Stimulated activated naive B cell treated with anti-CD40 and anti-IgM and Interleukin-4, amounts not matched to agents 10 μg/mL and 1 μg/mL and 100 μg/mL, for 72 hours (primary cell): ENCODE results near the gene PPM1D.
A peak's percentile ranks its signal among the peaks of the same experiment; 100 is the strongest.
"Not testable (repeated sequence)": the region's sequence is repeated elsewhere in the genome, so short reads cannot be mapped to it uniquely, and the experiment has no call there.

Source experiments
- ATAC-seq, 2 donors: fragments of 150-1000 bp; cut with Tn5 transposase; replicated peaks; 2 replicates each; pipeline ENCODE4 v1.10.0; 2021; ENCODE audit warnings: moderate library complexity in 1 of 2
- DNase-seq: peaks from one replicate; pipeline ENCODE4 v3.0.0; 2021
- H3K27ac Mint-ChIP-seq: one replicate; pipeline ENCODE4 v1.8.0; 2022; ENCODE audit warnings: mild to moderate bottlenecking, mixed read lengths
- H3K27me3 Mint-ChIP-seq, 2 donors: one replicate each; pipeline ENCODE4 v1.8.0; 2022; ENCODE audit warnings: mixed read lengths in 2 of 2
- H3K36me3 Mint-ChIP-seq, 2 donors: one replicate each; pipeline ENCODE4 v1.8.0; 2022; ENCODE audit warnings: mixed read lengths in 2 of 2, mild to moderate bottlenecking in 1 of 2
- H3K4me1 Mint-ChIP-seq, 2 donors: one replicate each; pipeline ENCODE4 v1.8.0; 2022; ENCODE audit warnings: mixed read lengths in 2 of 2, mild to moderate bottlenecking in 1 of 2
- H3K4me3 Mint-ChIP-seq, 2 donors: one replicate each; pipeline ENCODE4 v1.8.0; 2022; ENCODE audit warnings: mild to moderate bottlenecking in 2 of 2, mixed read lengths in 2 of 2, moderate library complexity in 1 of 2
- H3K9me3 Mint-ChIP-seq, 2 donors: one replicate each; pipeline ENCODE4 v1.8.0; 2022; ENCODE audit warnings: mixed read lengths in 2 of 2, mild to moderate bottlenecking in 1 of 2

The PPM1D gene

GRCh38 chr17:60599620-60600489 lies at the start of gene PPM1D:
Gene PPM1D, plus strand, starts transcription at chr17:60600193. Its CDS starts 222 bp downstream, at chr17:60600415.
- Mint-ChIP-seq H3K27ac (peak within 1 kb of the TSS; percentile 98), H3K36me3 (peaks cover 0 to 5% of the 10 kb centered on the region in 2 donors), H3K27me3 (no peaks in the 10 kb centered on the region), H3K4me1 (peaks cover 15 to 35% of the 10 kb centered on the region in 2 donors), H3K4me3 (peak within 1 kb of the TSS; percentile 96 to 97), H3K9me3 (no peaks in the 10 kb centered on the region)
- ATAC-seq (peak; percentile 92 to 94), DNase-seq (peak; percentile 99)

GRCh38 chr17:60552255-60552654 lies 47.7 kb upstream of the PPM1D start:
- H3K4me1 Mint-ChIP-seq, ATAC-seq, H3K27me3 Mint-ChIP-seq, H3K27ac Mint-ChIP-seq, DNase-seq, H3K9me3 Mint-ChIP-seq, H3K4me3 Mint-ChIP-seq: not testable (repeated sequence)
- peaks cover 5 to 11% of the 10 kb centered on the region in 2 donors for H3K36me3 Mint-ChIP-seq

GRCh38 chr17:60554377-60554788 lies 45.6 kb upstream of the PPM1D start:
- Mint-ChIP-seq H3K27me3 (no peaks in the 10 kb centered on the region), H3K27ac (no peak overlapping the region), H3K4me3 (no peak overlapping the region), H3K9me3 (peaks cover 17 to 20% of the 10 kb centered on the region in 2 donors), H3K4me1 (no peaks in the 10 kb centered on the region), H3K36me3 (peaks cover 9 to 24% of the 10 kb centered on the region in 2 donors)
- ATAC-seq (no peak), DNase-seq (no peak)

- Mint-ChIP-seq H3K4me3 (no peak overlapping the region), H3K36me3 (peaks cover 11 to 29% of the 10 kb centered on the region in 2 donors), H3K4me1 (no peaks in the 10 kb centered on the region), H3K27ac (no peak overlapping the region), H3K27me3 (peaks cover 0 to 6% of the 10 kb centered on the region in 2 donors), H3K9me3 (peaks cover 17 to 20% of the 10 kb centered on the region in 2 donors)
- DNase-seq (no peak), ATAC-seq (no peak)
These were observed 44.2 kb upstream of the PPM1D start for GRCh38 chr17:60555786-60556185.

GRCh38 chr17:60557805-60558204 lies 42.2 kb upstream of the PPM1D start:
- H3K36me3 Mint-ChIP-seq, result peaks cover 11 to 30% of the 10 kb centered on the region in 2 donors
- H3K27ac Mint-ChIP-seq, result no peak overlapping the region
- H3K9me3 Mint-ChIP-seq, result peaks cover 17 to 20% of the 10 kb centered on the region in 2 donors
- H3K4me3 Mint-ChIP-seq, result no peak overlapping the region
- ATAC-seq, result no peak
- no peak for DNase-seq
- H3K4me1 Mint-ChIP-seq, result no peaks in the 10 kb centered on the region
- peaks cover 0 to 9% of the 10 kb centered on the region in 2 donors for H3K27me3 Mint-ChIP-seq

- Mint-ChIP-seq H3K4me1 (no peaks in the 10 kb centered on the region), H3K9me3 (peaks cover 16 to 17% of the 10 kb centered on the region in 2 donors), H3K4me3 (no peak overlapping the region), H3K36me3 (peaks cover 11 to 25% of the 10 kb centered on the region in 2 donors), H3K27me3 (peaks cover 0 to 9% of the 10 kb centered on the region in 2 donors), H3K27ac (no peak overlapping the region)
- ATAC-seq (no peak), DNase-seq (no peak)
These were observed 40.4 kb upstream of the PPM1D start for GRCh38 chr17:60559659-60559994.

GRCh38 chr17:60559995-60560859 lies 39.8 kb upstream of the PPM1D start:
- ATAC-seq, result no peak
- Mint-ChIP-seq H3K4me1 (no peaks in the 10 kb centered on the region), H3K9me3 (peaks cover 16 to 17% of the 10 kb centered on the region in 2 donors), H3K27me3 (peaks cover 0 to 9% of the 10 kb centered on the region in 2 donors), H3K4me3 (no peak overlapping the region), H3K27ac (no peak overlapping the region), H3K36me3 (peaks cover 11 to 25% of the 10 kb centered on the region in 2 donors)
- DNase-seq, result no peak

GRCh38 chr17:60560860-60561257 lies 39.1 kb upstream of the PPM1D start:
- Mint-ChIP-seq H3K4me1 (no peaks in the 10 kb centered on the region), H3K27me3 (peaks cover 0 to 9% of the 10 kb centered on the region in 2 donors)
- ATAC-seq, result no peak

GRCh38 chr17:60562421-60562820 lies 37.6 kb upstream of the PPM1D start:
- H3K4me3 Mint-ChIP-seq, result no peak overlapping the region
- H3K27me3 Mint-ChIP-seq, result peaks cover 0 to 9% of the 10 kb centered on the region in 2 donors
- ATAC-seq (no peak), DNase-seq (no peak)
- H3K36me3 Mint-ChIP-seq, result peaks cover 6 to 18% of the 10 kb centered on the region in 2 donors
- H3K9me3 Mint-ChIP-seq, result peaks cover 10% of the 10 kb centered on the region in 2 donors
- no peak overlapping the region for H3K27ac Mint-ChIP-seq
- H3K4me1 Mint-ChIP-seq, result no peaks in the 10 kb centered on the region

More at GRCh38 chr17:60560860-60561257, 39.1 kb upstream of the PPM1D start:
- Mint-ChIP-seq H3K4me3 (no peak overlapping the region), H3K36me3 (peaks cover 11 to 25% of the 10 kb centered on the region in 2 donors), H3K9me3 (peaks cover 16 to 17% of the 10 kb centered on the region in 2 donors), H3K27ac (no peak overlapping the region)
- no peak for DNase-seq

- Mint-ChIP-seq H3K9me3 (peaks cover 2 to 3% of the 10 kb centered on the region in 2 donors), H3K4me1 (no peaks in the 10 kb centered on the region), H3K4me3 (no peak overlapping the region), H3K27me3 (peaks cover 0 to 9% of the 10 kb centered on the region in 2 donors), H3K36me3 (peaks cover 2 to 7% of the 10 kb centered on the region in 2 donors), H3K27ac (no peak overlapping the region)
- ATAC-seq (no peak), DNase-seq (no peak)
These were observed 36.2 kb upstream of the PPM1D start for GRCh38 chr17:60563743-60564142.

GRCh38 chr17:60565233-60565632 lies 34.8 kb upstream of the PPM1D start:
- Mint-ChIP-seq H3K4me3 (no peak overlapping the region), H3K27me3 (peaks cover 0 to 8% of the 10 kb centered on the region in 2 donors), H3K27ac (no peak overlapping the region), H3K36me3 (peaks cover 2 to 6% of the 10 kb centered on the region in 2 donors), H3K9me3 (no peaks in the 10 kb centered on the region), H3K4me1 (no peaks in the 10 kb centered on the region)
- DNase-seq, result no peak
- ATAC-seq, result no peak

- peaks cover 0 to 6% of the 10 kb centered on the region in 2 donors for H3K9me3 Mint-ChIP-seq
- no peak overlapping the region for H3K27ac Mint-ChIP-seq
- H3K27me3 Mint-ChIP-seq, result peaks cover 7% of the 10 kb centered on the region in 2 donors
- no peak overlapping the region for H3K4me3 Mint-ChIP-seq
- H3K4me1 Mint-ChIP-seq, result peaks cover 4 to 12% of the 10 kb centered on the region in 2 donors
- no peak for ATAC-seq
- no peak for DNase-seq
- H3K36me3 Mint-ChIP-seq, result no peaks in the 10 kb centered on the region
These were observed 26.5 kb upstream of the PPM1D start for GRCh38 chr17:60573236-60574051.

- DNase-seq (no peak), ATAC-seq (peak; percentile 48 to 63)
- peaks cover 0 to 6% of the 10 kb centered on the region in 2 donors for H3K9me3 Mint-ChIP-seq
- H3K4me3 Mint-ChIP-seq, result peak overlapping the region; percentile 11 to 46
- H3K36me3 Mint-ChIP-seq, result no peaks in the 10 kb centered on the region
- H3K4me1 Mint-ChIP-seq, result peaks cover 4 to 12% of the 10 kb centered on the region in 2 donors
- no peak overlapping the region for H3K27ac Mint-ChIP-seq
- H3K27me3 Mint-ChIP-seq, result no peaks in the 10 kb centered on the region
These were observed 22.7 kb upstream of the PPM1D start for GRCh38 chr17:60577147-60577915.
